Anterior cingulate cortex (tissue), 58 donors: ENCODE results near the gene ZNF266.
A peak's percentile ranks its signal among the peaks of the same experiment; 100 is the strongest.

Source experiments
- DNase-seq, 58 donors: peaks; one replicate each; lab custom pipeline; 2025; lab: John Stamatoyannopoulos, UW

ZNF266 gene

DNA sequence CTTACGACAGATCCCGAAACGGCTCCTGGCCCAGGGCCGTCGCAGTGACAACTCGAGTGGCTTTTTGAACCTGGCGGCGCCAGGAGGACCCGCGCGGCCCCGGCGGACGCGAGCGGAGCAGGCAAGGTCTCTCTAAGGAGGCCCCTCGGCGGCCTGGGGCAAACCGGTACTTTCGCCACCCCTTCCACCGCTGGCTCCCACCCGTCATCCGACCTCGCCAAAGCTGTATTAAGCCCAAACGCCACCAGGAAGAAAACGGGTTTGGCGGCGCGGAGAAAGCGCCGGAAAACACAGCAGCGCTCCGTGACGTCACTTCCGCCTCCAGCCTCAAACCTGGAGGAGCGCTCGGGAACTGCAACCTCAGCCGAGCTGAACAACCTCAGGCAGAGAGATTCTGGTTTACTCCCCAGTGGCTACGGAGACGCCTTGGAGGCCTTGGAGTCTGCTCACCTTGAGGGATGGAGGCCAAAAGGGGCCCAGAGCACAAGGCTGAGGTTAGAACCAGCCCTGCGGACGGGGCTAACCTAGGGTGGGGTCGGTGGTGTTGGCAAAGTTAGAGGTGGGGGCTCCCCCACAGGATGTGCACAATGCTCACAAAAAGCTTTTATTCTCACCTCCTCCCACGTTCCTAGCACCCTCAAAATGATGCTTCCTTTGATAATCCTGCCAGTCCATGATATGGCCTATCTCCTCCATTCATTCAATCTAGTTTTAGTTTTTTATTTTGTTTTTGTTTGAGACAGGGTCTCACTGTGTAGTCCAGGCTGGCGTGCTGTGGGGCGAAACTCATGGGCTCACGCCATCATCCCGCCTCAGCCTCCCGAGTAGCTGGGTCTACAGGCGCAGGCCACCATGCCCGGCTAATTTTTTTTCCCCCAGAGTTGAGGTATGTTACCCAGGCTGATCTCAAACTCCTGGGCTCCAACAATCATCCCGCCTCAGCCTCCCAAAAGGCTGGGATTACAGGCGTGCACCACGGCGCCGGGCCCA lies at the start of gene ZNF266:
TSS of gene ZNF266 (minus strand) at position 295 of the 990 bp plus-strand sequence. CDS start 15,484 bp downstream, outside the sequence.
- peak in 57 of 58 donors; percentile 21 to 87 (median 71) for DNase-seq

GRCh38 chr19:9485140-9485539 lies 49.8 kb upstream of the ZNF266 start:
- DNase-seq: no peak

GRCh38 chr19:9474975-9475374 lies 39.6 kb upstream of the ZNF266 start:
- DNase-seq: no peak

GRCh38 chr19:9467161-9467560 lies 31.8 kb upstream of the ZNF266 start:
- no peak for DNase-seq

GRCh38 chr19:9461938-9462337 lies 26.6 kb upstream of the ZNF266 start:
- no peak for DNase-seq

- DNase-seq: no peak
These were observed 20.8 kb upstream of the ZNF266 start for GRCh38 chr19:9456018-9456689.

DNA sequence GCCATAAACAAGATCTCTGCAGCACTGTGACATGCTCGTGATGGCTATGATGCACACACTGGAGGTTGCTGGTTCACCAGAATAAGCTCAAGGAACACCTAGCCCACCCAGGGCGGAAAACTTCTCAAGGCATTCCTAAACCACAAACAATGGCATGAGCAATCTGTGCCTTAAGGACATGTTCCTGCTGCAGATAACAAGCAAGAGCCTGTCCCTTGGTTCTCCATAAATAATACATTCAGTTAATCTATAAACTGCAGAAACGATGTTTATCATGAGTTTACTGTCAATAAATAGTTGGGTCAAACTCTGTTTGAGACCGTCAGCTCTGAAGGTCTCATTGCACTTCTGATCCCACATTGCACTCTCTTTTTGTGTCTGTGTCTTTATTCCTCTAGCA lies 18.6 kb upstream of the ZNF266 start:
- no peak for DNase-seq

- no peak for DNase-seq
These were observed 9.7 kb upstream of the ZNF266 start for GRCh38 chr19:9445037-9445436.

DNA sequence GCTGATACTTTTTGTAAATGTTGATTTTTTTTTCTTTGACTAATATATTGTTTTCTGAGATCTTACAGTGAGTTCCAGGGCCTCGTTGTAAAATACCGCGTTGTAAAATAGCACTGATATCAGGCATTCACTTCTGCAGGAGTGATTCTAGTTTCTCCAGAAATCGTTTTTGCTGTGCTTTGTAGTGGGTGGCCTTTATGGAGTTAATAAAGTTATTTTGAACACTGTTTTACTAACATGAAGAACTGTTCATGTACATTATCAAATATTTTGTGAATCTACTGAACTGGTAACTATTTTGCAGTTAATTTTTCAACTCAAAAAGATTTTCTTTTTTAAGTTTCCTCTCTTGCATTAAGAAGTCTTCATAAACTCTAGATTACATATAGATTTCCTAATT lies 985 bp upstream of the ZNF266 start:
- DNase-seq: no peak

DNA sequence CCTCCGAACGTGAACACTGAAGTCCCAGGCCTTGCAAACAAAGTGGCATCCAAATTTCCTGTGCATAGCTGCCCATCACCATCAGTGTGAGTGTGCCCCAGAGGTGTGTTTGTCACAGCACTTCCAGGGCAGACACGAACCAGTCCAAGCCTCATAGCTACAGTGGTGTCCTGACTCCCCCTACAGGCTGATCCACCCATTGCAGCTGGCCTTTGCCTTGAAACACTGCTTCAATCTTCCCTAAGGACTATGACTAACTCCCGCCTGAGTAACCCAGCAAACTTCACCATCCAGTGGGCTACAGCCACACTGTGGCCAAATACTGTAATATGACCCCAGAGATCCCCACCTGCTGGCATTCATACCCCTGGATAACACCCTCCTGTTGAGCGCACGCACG lies 3.9 kb downstream of the ZNF266 start:
- peak in 3 of 58 donors; percentile 0 to 1 (median 0) for DNase-seq

- no peak for DNase-seq
These were observed 4.9 kb downstream of the ZNF266 start for GRCh38 chr19:9430444-9430843.

GRCh38 chr19:9427941-9428340 lies 7.4 kb downstream of the ZNF266 start:
- no peak for DNase-seq

- DNase-seq: no peak
These were observed 22.0 kb downstream of the ZNF266 start for GRCh38 chr19:9413240-9413954.

- DNase-seq: no peak
These were observed 27.5 kb downstream of the ZNF266 start for GRCh38 chr19:9407827-9408226.

- DNase-seq: peak in 43 of 58 donors; percentile 0 to 59 (median 16)
These were observed 28.5 kb downstream of the ZNF266 start for GRCh38 chr19:9406798-9407352.

DNA sequence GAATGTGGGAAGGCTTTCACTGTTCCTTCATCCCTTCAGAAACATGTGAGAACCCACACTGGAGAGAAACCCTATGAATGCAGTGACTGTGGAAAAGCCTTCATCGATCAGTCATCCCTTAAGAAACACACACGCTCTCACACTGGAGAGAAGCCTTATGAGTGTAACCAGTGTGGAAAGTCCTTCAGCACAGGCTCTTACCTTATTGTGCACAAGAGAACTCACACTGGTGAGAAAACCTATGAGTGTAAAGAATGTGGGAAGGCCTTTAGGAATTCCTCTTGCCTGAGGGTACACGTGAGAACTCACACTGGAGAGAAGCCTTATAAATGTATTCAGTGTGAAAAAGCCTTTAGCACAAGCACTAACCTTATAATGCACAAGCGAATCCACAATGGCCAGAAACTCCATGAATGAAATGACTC lies 54.0 kb downstream of the ZNF266 start:
- DNase-seq: no peak

DNA sequence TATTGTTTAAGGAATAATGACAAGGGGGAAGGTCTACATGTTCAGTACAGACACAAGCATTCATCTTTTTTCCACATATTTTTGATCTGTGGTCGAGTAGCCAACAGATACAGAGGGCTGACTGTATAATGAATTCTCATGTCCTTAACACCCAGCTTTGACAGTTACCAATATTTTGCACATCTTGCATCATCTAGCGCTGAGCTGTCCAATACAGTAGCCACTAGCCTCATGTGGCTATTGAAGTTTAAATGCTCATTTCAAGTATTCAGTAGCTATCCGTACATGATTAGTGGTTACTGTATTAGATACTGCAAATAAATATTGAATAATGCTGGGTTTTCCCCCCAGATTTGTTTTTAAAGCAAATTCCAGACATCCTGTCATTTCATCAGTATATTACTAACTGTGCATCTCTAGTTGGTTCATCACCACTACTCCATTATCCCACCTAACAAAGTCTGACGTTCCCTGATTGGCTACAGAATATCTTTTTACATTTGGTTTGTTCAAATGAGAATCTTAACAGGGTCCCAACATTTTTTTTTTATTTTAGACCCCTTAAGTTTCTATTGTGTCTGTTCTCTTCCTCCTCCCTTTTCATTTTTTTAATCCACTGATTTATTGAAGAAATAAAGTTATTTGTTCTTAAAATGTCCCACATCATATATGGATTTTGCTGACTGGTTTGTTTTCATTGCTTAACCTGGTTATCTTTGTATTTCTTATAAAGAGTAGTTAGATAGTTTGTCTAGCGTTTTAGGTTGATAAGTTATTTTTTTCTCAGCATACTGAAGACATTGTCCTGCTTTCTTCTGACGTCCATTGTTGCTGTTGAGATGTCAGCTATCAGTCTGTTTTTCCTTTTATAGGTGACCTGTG lies 64.4 kb downstream of the ZNF266 start:
- DNase-seq: no peak

GRCh38 chr19:9362905-9363304 lies 72.5 kb downstream of the ZNF266 start, which contains the start of gene ZNF177:
Gene ZNF177, plus strand, starts transcription at chr19:9363013. Its CDS starts 15,299 bp downstream, at chr19:9378312.
- DNase-seq: peak in 34 of 58 donors; percentile 0 to 55 (median 6)
